ENCODE data around the gene GCN1. TPM values are rescaled to one million over a fixed set of nuclear protein-coding genes. Genes with fewer than 3 reads are reported as not detected.

The GCN1 gene
- total and polyA plus RNA-seq, 11 donors: 7.2 to 51.7 (median 33.7) TPM

DNA sequence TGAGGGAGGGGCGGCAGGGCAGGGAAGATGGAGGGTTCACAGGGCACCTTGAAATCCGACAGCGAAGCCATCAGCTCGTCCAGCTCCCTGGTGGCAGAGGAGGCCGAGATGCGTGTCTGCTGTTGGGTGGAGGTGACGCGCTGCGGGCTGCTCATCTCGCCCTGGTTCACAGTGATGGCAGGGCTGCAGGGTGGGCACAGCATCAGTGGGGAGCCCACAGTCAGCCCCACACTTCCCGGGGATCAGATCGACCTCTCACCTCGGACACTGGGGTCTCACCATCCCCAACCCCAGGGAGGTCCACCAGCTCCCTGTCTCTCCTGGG lies 27.0 kb upstream of the GCN1 start:
- DNase-seq (no peak), ATAC-seq (no peak)
- 92 to 97% (median 93%) methylated on average over 10 to 13 of the region's 13 CpGs for WGBS, 4 donors
- Histone ChIP-seq H3K4me1 (peaks cover 10 to 27% (median 24%) of the 10 kb centered on the region in 12 donors), H3K27me3 (no peaks in the 10 kb centered on the region), H3K36me3 (peaks cover 0 to 97% (median 77%) of the 10 kb centered on the region in 9 donors), H3K9me3 (no peaks in the 10 kb centered on the region), H3K27ac (no peak overlapping the region), H3K4me3 (no peak overlapping the region)
- intact Hi-C loops (cut with DNase I): no loop called here
- no peak for TF ChIP-seq POLR2A (IDR thresholded peaks at IDR 0.05)
- TF ChIP-seq, protein P1, sequence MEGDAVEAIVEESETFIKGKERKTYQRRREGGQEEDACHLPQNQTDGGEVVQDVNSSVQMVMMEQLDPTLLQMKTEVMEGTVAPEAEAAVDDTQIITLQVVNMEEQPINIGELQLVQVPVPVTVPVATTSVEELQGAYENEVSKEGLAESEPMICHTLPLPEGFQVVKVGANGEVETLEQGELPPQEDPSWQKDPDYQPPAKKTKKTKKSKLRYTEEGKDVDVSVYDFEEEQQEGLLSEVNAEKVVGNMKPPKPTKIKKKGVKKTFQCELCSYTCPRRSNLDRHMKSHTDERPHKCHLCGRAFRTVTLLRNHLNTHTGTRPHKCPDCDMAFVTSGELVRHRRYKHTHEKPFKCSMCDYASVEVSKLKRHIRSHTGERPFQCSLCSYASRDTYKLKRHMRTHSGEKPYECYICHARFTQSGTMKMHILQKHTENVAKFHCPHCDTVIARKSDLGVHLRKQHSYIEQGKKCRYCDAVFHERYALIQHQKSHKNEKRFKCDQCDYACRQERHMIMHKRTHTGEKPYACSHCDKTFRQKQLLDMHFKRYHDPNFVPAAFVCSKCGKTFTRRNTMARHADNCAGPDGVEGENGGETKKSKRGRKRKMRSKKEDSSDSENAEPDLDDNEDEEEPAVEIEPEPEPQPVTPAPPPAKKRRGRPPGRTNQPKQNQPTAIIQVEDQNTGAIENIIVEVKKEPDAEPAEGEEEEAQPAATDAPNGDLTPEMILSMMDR (IDR thresholded peaks at IDR 0.05): no peak

DNA sequence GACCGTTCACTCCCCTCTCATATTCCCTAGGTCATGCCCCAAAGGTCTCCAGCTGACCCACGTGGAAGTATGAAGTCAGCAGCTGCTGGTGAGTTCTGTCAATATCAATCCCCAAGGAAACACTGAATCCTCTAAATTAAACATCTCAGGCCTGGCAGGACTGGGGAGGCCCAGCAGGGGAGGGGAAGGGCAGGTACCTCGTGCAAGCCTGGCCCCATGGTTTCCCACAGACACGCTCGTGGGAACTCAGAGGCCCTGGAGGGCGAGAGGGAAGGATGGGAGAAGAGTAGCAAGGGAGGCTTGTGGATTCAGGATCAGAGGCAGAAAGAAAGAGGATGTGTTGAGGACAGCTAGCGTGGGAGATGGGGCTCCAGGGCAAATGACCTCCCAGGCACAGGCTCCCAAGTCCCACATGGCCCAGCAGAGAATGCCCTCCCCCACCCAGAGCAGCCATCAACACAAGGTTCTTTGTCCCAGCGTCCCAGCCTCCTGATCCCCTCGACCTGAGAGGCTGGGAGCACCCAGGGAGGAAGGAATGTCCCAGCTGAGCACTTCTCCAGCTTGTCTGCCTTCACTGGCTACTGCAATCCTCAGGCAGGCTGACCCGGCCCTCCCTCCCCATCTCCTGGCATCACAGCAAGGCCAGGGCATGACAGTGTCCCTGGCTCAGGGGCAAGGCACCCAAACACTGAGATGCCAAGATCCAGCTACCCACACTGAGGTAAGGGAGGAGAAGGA lies 26.5 kb upstream of the GCN1 start:
- no peak for ATAC-seq
- no peak for TF ChIP-seq POLR2A (IDR thresholded peaks at IDR 0.05)
- TF ChIP-seq, protein P1 (IDR thresholded peaks at IDR 0.05): no peak

DNA sequence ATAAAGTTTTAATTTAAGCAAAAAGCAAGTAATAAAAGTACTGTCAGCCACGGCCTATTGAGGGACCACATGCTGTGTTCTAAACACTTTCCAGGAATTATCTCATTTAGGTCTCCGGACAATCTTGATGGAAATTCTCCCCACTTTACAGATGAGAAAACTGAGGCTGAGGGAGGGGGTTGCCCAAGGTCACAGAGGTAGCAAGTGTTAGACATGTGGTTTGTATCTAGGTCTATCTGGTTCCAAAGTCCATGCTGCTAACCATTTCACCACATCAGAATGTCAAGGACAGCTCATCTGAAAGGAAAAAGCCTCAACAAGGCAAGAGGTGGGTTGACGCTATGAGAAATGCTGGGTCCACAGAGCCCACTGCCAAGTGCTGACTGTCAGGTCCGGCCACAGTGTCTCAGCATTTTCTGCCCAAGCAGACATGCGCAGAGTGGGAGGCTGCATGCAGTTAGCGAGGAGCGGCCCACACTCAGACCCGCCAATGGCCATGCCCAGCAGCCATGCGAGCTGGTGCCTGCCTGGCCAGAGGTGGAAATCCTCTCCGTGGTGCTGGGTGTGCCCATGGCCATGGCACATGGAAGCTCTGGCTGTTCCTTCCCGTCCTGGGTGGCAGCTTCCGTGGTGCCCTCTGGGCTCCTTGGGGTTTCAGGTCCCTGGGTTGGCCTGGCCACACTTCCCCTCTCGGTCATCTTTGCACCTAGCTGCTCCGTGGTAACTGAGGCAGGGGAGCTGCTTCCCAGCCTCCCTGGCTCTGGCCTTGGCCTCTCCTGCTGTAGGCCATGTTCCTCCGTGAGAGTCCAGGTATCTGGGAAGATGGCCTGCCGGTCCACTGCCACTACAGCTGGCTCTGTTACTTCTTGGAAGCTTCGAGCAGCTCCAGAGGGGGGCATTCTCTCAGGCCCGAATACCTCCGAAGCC lies 24.4 kb upstream of the GCN1 start:
- TF ChIP-seq POLR2A (IDR thresholded peaks at IDR 0.05): no peak
- TF ChIP-seq, protein P1 (IDR thresholded peaks at IDR 0.05): no peak
- no peak overlapping the region for H3K27ac ChIP-seq
- peaks cover 0 to 2% (median 0%) of the 10 kb centered on the region in 12 donors for H3K4me1 ChIP-seq
- ATAC-seq (peak in 1 of 4 donors; percentile 17), DNase-seq (no peak)
- no peaks in the 10 kb centered on the region for H3K9me3 ChIP-seq
- WGBS, 4 donors: 91 to 96% (median 91%) methylated on average over 13 to 19 of the region's 19 CpGs
- H3K36me3 ChIP-seq: peaks cover 0 to 100% (median 95%) of the 10 kb centered on the region in 9 donors
- intact Hi-C loops (cut with DNase I): no loop called here
- no peaks in the 10 kb centered on the region for H3K27me3 ChIP-seq
- H3K4me3 ChIP-seq: no peak overlapping the region

More for the DNA sequence above, 26.5 kb upstream of the GCN1 start:
- WGBS, 4 donors: 73 to 80% (median 77%) methylated on average over 10 of the region's 10 CpGs
- Histone ChIP-seq H3K27ac (no peak overlapping the region), H3K4me3 (no peak overlapping the region), H3K9me3 (no peaks in the 10 kb centered on the region), H3K36me3 (peaks cover 0 to 97% (median 77%) of the 10 kb centered on the region in 9 donors), H3K27me3 (no peaks in the 10 kb centered on the region), H3K4me1 (peaks cover 10 to 22% (median 19%) of the 10 kb centered on the region in 12 donors)
- no peak for DNase-seq
- intact Hi-C loops (cut with DNase I): no loop called here

All from heart left ventricle (tissue), 16 donors.